Lower leg skin (tissue), 4 donors: ENCODE results near the gene REEP1. TPM values are rescaled to one million over a fixed set of nuclear protein-coding genes. Genes with fewer than 3 reads are reported as not detected.

ENCODE experiments used
- DNase-seq, 2 donors: peaks; one replicate each; pipeline ENCODE4 v3.0.0-alpha.2; 2019; ENCODE audit warnings: low spot score in 2 of 2
- H3K4me3 ChIP-seq: fragments of 200-600 bp; sonication (generic); 2 replicates; pipeline ENCODE4 v1.5.1; 2017; ENCODE audit warnings: mild to moderate bottlenecking, low read depth; ENCODE audit not compliant: poor library complexity, severe bottlenecking
- POLR2A ChIP-seq, 2 donors: fragments of 450-650 bp; IDR thresholded peaks; one replicate each; pipeline ENCODE4 v1.6.1; 2016 to 2017; ENCODE audit warnings: antibody characterized with exemption in 2 of 2, mild to moderate bottlenecking in 1 of 2, moderate library complexity in 1 of 2
- WGBS, 2 donors: methylation state at CpG; one replicate each; pipeline ENCODE4 v1.1.5; 2018; 5-methylcytosine and 5-hydroxymethylcytosine counted together
- intact Hi-C: fragments of 100-400 bp; cut with DNase I; formaldehyde crosslinking; loops from one replicate; pipeline ENCODE4 v1.15.0; 2023; ENCODE audit warnings: low total_unique reads
- total RNA-seq, 4 donors: library from RNA; depleted of rRNA; stranded (reverse); fragments of >200 nt; gene quantifications; one replicate each; pipeline ENCODE4 v1.1.0, GENCODE V29; 2016
- TF ChIP-seq, protein P1 (sequence below), 3 donors: fragments of 450-650 bp; IDR thresholded peaks; one replicate each; pipeline ENCODE4 v1.5.1; 2016; ENCODE audit warnings: antibody characterized with exemption in 3 of 3, mild to moderate bottlenecking in 3 of 3, moderate library complexity in 2 of 3

REEP1 gene
- total RNA-seq, 4 donors from 2014 or later = 0.04 to 4.3 (median 2.0) TPM

DNA sequence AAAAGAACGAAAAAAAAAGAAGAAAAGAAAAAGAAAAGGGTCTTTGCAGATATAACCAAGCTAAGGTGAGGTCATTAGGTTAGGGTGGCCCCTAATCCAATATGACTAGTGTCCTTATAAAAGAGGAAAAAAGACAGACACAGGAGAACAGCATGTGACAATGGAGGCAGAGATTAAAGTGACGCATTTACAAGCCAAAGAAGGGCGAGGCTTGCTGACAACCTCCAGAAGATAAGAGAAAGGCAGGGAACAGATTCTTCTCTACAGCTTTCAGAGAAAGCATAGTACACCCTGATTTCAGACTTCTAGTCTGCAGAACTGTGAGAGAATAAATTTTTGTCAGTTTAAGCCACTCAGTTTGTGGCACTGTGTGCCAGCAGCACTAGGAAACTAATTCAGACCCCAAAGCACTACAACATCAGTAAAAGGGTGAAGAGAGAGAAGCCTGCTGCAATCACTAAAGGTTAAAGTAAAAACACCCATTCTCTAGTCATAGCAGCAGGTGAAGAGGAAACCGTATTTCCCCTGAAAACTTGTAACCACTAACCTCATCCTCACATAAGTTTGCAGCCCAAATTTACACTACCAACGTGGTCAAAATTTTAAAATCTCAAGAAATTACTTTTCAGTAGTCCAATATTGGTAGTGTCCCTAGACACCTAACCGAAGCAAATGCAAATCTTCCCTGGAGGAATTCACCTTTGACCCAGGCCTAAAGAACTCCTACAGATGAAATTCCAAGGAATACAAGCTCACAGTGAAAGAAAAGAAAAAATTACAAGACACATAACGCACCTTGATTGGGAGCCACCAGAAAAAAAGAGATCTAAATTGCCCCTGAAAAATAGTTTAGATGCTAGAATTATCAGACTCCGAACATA is 17.5 kb downstream of the REEP1 start:
- WGBS, 2 donors = 73 to 74% methylated on average over 8 of the region's 8 CpGs
- TF ChIP-seq POLR2A (IDR thresholded peaks at IDR 0.05) = no peak
- TF ChIP-seq, protein P1, sequence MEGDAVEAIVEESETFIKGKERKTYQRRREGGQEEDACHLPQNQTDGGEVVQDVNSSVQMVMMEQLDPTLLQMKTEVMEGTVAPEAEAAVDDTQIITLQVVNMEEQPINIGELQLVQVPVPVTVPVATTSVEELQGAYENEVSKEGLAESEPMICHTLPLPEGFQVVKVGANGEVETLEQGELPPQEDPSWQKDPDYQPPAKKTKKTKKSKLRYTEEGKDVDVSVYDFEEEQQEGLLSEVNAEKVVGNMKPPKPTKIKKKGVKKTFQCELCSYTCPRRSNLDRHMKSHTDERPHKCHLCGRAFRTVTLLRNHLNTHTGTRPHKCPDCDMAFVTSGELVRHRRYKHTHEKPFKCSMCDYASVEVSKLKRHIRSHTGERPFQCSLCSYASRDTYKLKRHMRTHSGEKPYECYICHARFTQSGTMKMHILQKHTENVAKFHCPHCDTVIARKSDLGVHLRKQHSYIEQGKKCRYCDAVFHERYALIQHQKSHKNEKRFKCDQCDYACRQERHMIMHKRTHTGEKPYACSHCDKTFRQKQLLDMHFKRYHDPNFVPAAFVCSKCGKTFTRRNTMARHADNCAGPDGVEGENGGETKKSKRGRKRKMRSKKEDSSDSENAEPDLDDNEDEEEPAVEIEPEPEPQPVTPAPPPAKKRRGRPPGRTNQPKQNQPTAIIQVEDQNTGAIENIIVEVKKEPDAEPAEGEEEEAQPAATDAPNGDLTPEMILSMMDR (IDR thresholded peaks at IDR 0.05) = no peak
- intact Hi-C loops = no loop called here
- no peak overlapping the region for H3K4me3 ChIP-seq
- DNase-seq = no peak

DNA sequence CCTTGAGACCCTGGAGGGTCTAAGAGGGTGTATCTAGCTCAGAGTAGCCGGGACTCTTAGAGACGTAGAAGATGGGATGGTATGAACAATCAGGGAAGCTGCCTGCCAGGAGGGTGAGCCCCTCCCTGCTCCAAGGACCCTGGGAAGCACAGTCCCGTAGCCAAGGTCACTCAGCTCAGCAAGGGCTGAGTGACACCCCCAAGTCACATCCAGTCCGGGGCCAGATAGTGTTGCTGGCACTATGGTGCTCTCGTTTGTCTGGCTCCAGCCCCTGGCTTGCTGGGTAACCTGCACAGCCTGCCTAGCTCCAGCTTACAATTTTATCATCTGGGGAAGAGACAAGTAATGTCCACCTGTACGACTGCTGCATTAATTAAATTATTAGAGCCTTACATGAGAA is 22.3 kb downstream of the REEP1 start:
- TF ChIP-seq POLR2A (IDR thresholded peaks at IDR 0.05) = no peak
- TF ChIP-seq, protein P1 (IDR thresholded peaks at IDR 0.05) = no peak
- no peak overlapping the region for H3K4me3 ChIP-seq
- intact Hi-C loops = no loop called here
- WGBS, 2 donors = 87 to 89% methylated on average over 5 to 6 of the region's 6 CpGs
- DNase-seq = peak in 1 of 2 donors; percentile 42

DNA sequence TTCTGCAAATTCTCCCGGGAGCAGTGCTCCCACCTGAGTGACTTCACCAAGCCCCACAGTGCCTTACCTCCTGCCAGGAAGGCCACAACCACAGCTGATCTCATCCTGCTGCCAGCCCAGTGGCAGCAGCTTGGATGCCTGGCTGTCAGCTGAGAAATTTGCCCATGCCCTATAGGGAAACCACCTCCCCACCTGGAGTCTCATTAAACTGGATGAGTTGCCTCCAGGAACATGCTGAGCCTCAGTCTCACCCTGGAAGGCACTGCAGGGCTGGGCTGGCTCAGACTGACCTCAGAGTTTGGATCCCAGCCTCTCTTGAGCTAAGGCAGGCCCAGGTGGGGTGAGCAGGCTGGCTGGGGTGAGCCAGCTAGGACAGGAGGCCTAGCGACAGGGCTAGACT is 23.3 kb downstream of the REEP1 start:
- peak in 1 of 2 donors; percentile 65 for DNase-seq
- intact Hi-C loops = no loop called here
- TF ChIP-seq POLR2A (IDR thresholded peaks at IDR 0.05) = no peak
- TF ChIP-seq, protein P1 (IDR thresholded peaks at IDR 0.05) = no peak
- WGBS, 2 donors = 66 to 100% methylated on average over 2 of the region's 2 CpGs
- H3K4me3 ChIP-seq = no peak overlapping the region

DNA sequence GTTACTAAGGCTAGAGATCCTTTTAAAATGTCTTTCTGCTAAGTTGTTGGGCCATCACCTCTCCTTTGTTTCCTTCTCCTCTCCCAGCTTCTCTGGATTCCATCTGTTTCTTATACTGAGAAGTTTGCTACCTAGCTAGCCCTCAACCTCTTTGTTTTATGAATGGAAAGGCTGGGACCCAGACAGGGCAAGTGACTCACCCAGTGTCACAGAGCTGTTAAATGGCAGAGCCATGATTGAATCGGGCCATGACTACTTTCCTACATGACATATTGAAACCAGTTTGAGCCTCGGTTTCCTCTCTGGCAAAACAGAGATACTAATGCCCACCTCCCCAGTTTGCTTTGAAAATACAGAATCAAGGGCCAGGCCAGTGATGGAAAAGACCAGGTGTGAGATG is 24.1 kb downstream of the REEP1 start:
- 86 to 91% methylated on average over 2 of the region's 2 CpGs for WGBS, 2 donors
- H3K4me3 ChIP-seq = no peak overlapping the region
- TF ChIP-seq, protein P1 (IDR thresholded peaks at IDR 0.05) = no peak
- TF ChIP-seq POLR2A (IDR thresholded peaks at IDR 0.05) = no peak
- peak in 1 of 2 donors; percentile 36 for DNase-seq
- intact Hi-C loops = no loop called here

- DNase-seq = peak in 1 of 2 donors; percentile 54
- TF ChIP-seq POLR2A (IDR thresholded peaks at IDR 0.05) = no peak
- TF ChIP-seq, protein P1 (IDR thresholded peaks at IDR 0.05) = no peak
- intact Hi-C loops = no loop called here
- WGBS, 2 donors = 96 to 99% methylated on average over 4 of the region's 4 CpGs
- no peak overlapping the region for H3K4me3 ChIP-seq
Observed at GRCh38 chr2:86311879-86312278, 25.5 kb downstream of the REEP1 start.
